ENCODE data around the gene KCNMA1. TPM values are rescaled to one million over a fixed set of nuclear protein-coding genes. Genes with fewer than 3 reads are reported as not detected.

The KCNMA1 gene
- total RNA-seq, 1 donor from 2014 or later: 95.5 TPM

- DNase-seq (ENCODE audit: extremely low spot score, unreplicated experiment): no peak
- no peak for TF ChIP-seq CTCF (IDR thresholded peaks at IDR 0.05)
- Mint-ChIP-seq H3K4me3 (ENCODE audit: unreplicated experiment) (no peak overlapping the region), H3K36me3 (ENCODE audit: unreplicated experiment) (peaks cover 8% of the 10 kb centered on the region), H3K27me3 (ENCODE audit: unreplicated experiment) (no peaks in the 10 kb centered on the region), H3K9me3 (ENCODE audit: unreplicated experiment) (no peaks in the 10 kb centered on the region), H3K27ac (ENCODE audit: unreplicated experiment) (no peak overlapping the region), H3K4me1 (ENCODE audit: unreplicated experiment) (peaks cover 73% of the 10 kb centered on the region)
Observed at GRCh38 chr10:77550378-77550777, 87.2 kb downstream of the KCNMA1 start.

- peaks cover 10% of the 10 kb centered on the region for H3K36me3 Mint-ChIP-seq (ENCODE audit: unreplicated experiment)
- no peak for DNase-seq (ENCODE audit: extremely low spot score, unreplicated experiment)
- H3K9me3 Mint-ChIP-seq (ENCODE audit: unreplicated experiment): no peaks in the 10 kb centered on the region
- no peak overlapping the region for H3K4me3 Mint-ChIP-seq (ENCODE audit: unreplicated experiment)
- no peak for TF ChIP-seq CTCF (IDR thresholded peaks at IDR 0.05)
- no peaks in the 10 kb centered on the region for H3K27me3 Mint-ChIP-seq (ENCODE audit: unreplicated experiment)
- no peak overlapping the region for H3K27ac Mint-ChIP-seq (ENCODE audit: unreplicated experiment)
- peaks cover 68% of the 10 kb centered on the region for H3K4me1 Mint-ChIP-seq (ENCODE audit: unreplicated experiment)
Observed at GRCh38 chr10:77548671-77549070, 88.9 kb downstream of the KCNMA1 start.

- H3K9me3 Mint-ChIP-seq (ENCODE audit: unreplicated experiment): peaks cover 5% of the 10 kb centered on the region
- no peak for DNase-seq (ENCODE audit: extremely low spot score, unreplicated experiment)
- no peak for TF ChIP-seq CTCF (IDR thresholded peaks at IDR 0.05)
- H3K4me3 Mint-ChIP-seq (ENCODE audit: unreplicated experiment): no peak overlapping the region
- H3K4me1 Mint-ChIP-seq (ENCODE audit: unreplicated experiment): peaks cover 63% of the 10 kb centered on the region
- H3K27me3 Mint-ChIP-seq (ENCODE audit: unreplicated experiment): no peaks in the 10 kb centered on the region
- peaks cover 14% of the 10 kb centered on the region for H3K36me3 Mint-ChIP-seq (ENCODE audit: unreplicated experiment)
- no peak overlapping the region for H3K27ac Mint-ChIP-seq (ENCODE audit: unreplicated experiment)
Observed at GRCh38 chr10:77548157-77548556, 89.5 kb downstream of the KCNMA1 start.

DNA sequence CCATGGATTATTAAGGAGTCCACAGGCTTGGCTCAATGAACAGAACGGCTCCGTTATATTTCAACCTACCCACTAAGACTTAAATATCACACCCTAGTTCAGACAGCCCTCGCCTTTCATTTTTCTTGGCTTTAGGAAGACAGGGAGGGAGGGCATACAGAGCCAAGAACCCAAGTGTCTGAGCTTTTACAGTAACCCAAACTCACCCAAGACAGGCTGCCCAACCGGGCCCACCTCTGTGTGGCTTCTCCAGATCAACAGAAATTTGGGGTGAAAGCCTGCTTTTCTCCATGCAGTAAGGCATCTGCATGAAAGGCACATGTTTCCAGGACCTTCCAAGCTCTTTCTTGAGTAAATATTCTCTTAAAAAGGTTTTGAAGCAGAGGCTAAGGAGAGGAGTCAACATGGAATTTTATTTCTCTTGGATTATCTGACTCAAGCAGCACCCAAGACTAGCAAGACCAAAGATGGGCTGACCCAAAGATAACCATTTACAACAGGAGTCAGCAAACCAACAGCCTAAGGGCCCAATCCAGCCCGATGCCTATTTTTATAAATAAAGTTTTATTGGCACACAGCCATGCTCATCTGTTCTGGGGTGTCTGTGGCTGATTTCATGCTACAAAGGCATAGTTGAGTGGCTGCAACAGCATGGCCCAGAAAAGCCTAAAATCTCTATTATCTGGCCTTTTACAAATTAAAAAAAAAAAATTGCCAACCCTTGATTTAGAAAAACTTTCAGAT, 90.1 kb downstream of the KCNMA1 start:
- no peak for TF ChIP-seq CTCF (IDR thresholded peaks at IDR 0.05)
- Mint-ChIP-seq H3K36me3 (ENCODE audit: unreplicated experiment) (peaks cover 18% of the 10 kb centered on the region), H3K9me3 (ENCODE audit: unreplicated experiment) (peaks cover 10% of the 10 kb centered on the region), H3K27ac (ENCODE audit: unreplicated experiment) (no peak overlapping the region), H3K4me1 (ENCODE audit: unreplicated experiment) (peaks cover 58% of the 10 kb centered on the region), H3K4me3 (ENCODE audit: unreplicated experiment) (no peak overlapping the region), H3K27me3 (ENCODE audit: unreplicated experiment) (no peaks in the 10 kb centered on the region)
- DNase-seq (ENCODE audit: extremely low spot score, unreplicated experiment): no peak

GRCh38 chr10:77546042-77546441, 91.6 kb downstream of the KCNMA1 start:
- Mint-ChIP-seq H3K36me3 (ENCODE audit: unreplicated experiment) (peaks cover 19% of the 10 kb centered on the region), H3K27me3 (ENCODE audit: unreplicated experiment) (no peaks in the 10 kb centered on the region), H3K4me3 (ENCODE audit: unreplicated experiment) (no peak overlapping the region), H3K4me1 (ENCODE audit: unreplicated experiment) (peaks cover 49% of the 10 kb centered on the region), H3K27ac (ENCODE audit: unreplicated experiment) (peak overlapping the region; percentile 81), H3K9me3 (ENCODE audit: unreplicated experiment) (peaks cover 16% of the 10 kb centered on the region)
- no peak for DNase-seq (ENCODE audit: extremely low spot score, unreplicated experiment)
- TF ChIP-seq CTCF (IDR thresholded peaks at IDR 0.05): no peak

Data from osteocyte (in vitro differentiated cells).